Urinary bladder (tissue), 4 donors: ENCODE data around the gene TAF1L. TPM values are rescaled to one million over a fixed set of nuclear protein-coding genes. Genes with fewer than 3 reads are reported as not detected.
"Not testable (repeated sequence)": the region's sequence is repeated elsewhere in the genome, so short reads cannot be mapped to it uniquely, and the experiment has no call there.

Experiments
- DNase-seq: peaks from one replicate; pipeline ENCODE4 v3.0.0-alpha.2; 2015; ENCODE audit errors: extremely low spot score
- H3K27ac ChIP-seq: one replicate; pipeline ENCODE4 v1.5.1; 2013; ENCODE audit warnings: low read depth, mild to moderate bottlenecking, moderate library complexity
- H3K36me3 ChIP-seq: one replicate; pipeline ENCODE4 v1.6.1; 2013; ENCODE audit warnings: mild to moderate bottlenecking, moderate library complexity; ENCODE audit not compliant: insufficient read depth
- H3K4me1 ChIP-seq: one replicate; pipeline ENCODE4 v1.6.1; 2013; ENCODE audit warnings: mild to moderate bottlenecking, moderate library complexity; ENCODE audit not compliant: insufficient read depth
- H3K4me3 ChIP-seq: one replicate; pipeline ENCODE4 v1.5.1; 2013; ENCODE audit warnings: low read depth, low read length
- WGBS: extraction: QIAGEN DNeasy Blood & Tissue Kit; methylation state at CpG from one replicate; pipeline ENCODE4 v1.1.7; 2013; 5-methylcytosine and 5-hydroxymethylcytosine counted together
- polyA plus RNA-seq: library from polyadenylated mRNA; stranded (reverse); fragments of 200-250 nt; gene quantifications from one replicate; pipeline ENCODE4 v1.2.3, GENCODE V29; 2013
- total RNA-seq: library from RNA; depleted of rRNA; stranded (reverse); fragments of >200 nt; gene quantifications from one replicate; pipeline ENCODE4 v1.2.3, GENCODE V29; 2014
- donor health status: healthy with polysubstance abuse.
- donor health status: healthy.

TAF1L gene
- total and polyA plus RNA-seq, 2 donors: 0.01 TPM; not detected in 1

DNA sequence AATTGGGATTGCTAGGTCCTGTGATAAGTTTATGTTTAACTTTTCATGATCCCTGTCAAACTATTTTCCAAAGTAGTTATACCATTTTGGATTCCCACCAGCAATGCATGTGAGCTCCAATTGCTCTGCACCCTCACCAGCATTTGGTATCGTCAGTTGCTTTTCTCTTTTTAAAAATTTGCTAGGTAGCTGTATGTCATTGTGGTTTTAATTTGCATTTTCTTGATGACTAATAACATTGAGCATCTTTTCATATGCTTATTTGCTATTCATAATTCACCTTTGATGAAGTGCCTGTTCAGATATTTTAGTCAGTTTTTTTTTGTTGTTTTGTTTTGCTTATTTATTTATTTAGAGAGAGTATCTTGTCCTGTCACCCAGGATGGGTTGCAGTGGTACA, 12.5 kb downstream of the TAF1L start:
- 70% methylated on average over 1 of the region's 1 CpG for WGBS
- H3K36me3 ChIP-seq: no peaks in the 10 kb centered on the region
- DNase-seq: no peak
- no peak overlapping the region for H3K27ac ChIP-seq
- H3K4me3 ChIP-seq: no peak overlapping the region
- H3K4me1 ChIP-seq: no peaks in the 10 kb centered on the region

DNA sequence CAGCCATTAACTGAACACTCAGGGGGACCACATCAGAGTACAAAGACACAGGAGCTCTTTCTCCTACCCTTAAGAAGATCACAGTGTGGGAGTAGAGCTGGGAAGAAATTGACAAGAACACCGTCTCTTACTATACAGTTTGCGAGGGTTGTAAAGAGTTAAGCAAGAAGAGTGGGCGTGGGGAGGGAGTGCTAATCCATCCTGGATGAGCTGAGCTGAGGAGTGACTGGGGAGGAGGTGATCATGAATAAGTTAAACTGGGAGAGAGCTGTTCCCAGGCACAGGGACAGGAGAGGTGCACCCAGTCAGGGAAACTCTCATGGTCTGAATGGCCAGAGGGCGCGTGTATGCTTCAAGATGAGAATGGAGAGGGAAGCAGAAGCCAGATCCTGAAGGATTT, 17.2 kb downstream of the TAF1L start:
- H3K4me1 ChIP-seq: no peaks in the 10 kb centered on the region
- DNase-seq: no peak
- WGBS: 56% methylated on average over 5 of the region's 5 CpGs

DNA sequence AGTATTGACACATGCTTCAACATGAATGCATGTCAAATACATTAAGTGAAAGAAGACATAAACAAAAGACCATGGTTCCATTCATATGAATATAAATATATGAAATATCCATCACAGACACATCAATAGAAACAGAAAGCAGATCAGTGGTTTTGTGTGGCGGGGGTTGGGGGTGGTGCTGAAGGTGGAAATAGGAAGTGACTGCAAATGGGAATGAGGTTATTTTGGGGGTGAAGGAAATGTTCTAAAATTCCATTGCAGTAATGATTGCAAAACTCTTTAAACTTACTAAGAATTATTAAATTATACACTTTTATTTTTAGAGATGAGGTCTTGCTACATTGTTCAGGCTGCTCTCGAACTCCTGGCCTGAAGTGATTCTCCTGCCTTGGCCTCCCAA, 28.7 kb downstream of the TAF1L start:
- Histone ChIP-seq H3K27ac (no peak overlapping the region), H3K4me1 (no peaks in the 10 kb centered on the region), H3K36me3 (no peaks in the 10 kb centered on the region), H3K4me3 (no peak overlapping the region)
- no peak for DNase-seq
- 75% methylated on average over 2 of the region's 2 CpGs for WGBS

More for the DNA sequence above, 17.2 kb downstream of the TAF1L start:
- Histone ChIP-seq H3K36me3 (no peaks in the 10 kb centered on the region), H3K27ac (no peak overlapping the region), H3K4me3 (no peak overlapping the region)

DNA sequence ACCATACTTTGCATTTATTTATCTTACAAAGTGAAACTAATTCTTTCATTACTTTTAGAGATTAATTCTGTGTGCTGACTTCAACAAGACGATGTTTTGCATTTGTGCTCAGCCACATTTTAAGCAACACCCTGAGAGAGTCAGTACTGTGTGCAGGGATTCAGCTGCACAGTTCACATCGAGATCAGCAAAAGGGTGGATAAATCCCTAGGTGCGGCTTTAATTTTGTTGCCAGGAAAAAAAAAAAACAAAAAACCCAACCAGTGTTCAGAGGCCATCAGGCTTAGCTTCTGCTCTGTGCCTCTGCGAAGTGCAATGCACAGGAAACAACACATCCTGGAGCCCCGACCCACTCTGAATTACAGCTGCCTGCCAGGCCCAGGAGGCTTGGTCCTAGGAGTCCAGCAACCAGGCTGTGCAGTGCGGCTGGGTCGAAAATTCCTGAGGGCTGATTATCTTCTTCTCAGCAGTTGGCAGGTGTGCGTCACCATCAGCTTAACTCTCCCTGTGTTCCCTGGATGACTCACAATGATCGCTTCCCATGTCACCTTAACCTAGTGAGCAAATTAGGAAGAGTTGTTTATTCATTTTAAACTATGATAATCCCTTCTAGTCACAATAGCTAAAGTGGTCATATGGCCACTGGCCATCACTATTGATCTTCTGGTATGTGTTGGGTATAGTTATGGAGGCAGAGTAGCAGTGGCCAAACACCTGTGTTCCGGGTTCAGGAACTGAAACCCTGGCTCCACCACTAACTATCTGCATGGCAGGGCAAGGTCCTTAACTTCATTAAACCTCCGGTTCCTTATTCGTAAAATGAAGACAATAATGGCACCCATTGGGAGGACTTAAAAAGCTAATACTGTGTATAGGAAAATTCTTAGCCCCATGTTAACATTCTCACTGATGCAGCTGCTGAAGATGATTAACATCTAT, 31.3 kb downstream of the TAF1L start:
- no peak overlapping the region for H3K4me3 ChIP-seq
- WGBS: 68% methylated on average over 12 of the region's 12 CpGs
- H3K4me1 ChIP-seq: no peaks in the 10 kb centered on the region
- H3K27ac ChIP-seq: no peak overlapping the region
- H3K36me3 ChIP-seq: no peaks in the 10 kb centered on the region
- DNase-seq: no peak

DNA sequence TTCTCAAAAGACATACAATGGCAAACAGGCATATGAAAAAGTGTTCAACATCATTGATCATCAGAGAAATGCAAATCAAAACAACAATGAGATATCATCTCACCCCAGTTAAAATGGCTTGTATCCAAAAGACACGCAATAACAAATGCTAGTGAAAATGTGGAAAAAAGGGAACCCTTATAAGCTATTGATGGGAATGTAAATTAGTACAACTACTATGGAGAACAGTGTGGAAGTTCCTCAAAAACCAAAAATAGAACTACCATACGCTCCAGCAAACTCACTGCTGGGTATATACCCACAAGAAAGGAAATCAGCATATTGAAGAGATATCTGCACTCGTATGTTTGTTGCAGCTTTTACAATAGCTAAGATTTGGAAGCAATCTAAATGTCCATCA, 36.4 kb downstream of the TAF1L start:
- WGBS: 75% methylated on average over 3 of the region's 3 CpGs

DNA sequence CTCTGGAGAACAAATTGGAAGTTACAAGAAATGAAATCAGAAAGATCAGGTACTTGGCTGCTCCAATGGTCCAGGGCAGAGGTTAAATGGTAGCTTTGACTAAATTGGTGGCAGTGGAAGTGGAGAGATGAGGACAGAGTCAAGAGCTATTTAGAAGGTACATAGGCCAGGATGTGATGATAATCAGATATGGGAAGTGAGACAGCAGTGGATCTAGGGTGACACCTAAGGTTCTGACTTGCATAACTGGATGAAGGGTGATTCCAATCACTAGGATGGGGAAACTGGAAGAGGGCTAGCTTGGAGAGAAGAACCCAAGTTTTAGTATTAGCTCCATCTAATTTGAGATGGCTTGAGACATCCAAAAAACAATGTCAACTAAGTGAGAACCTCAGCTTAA, 38.5 kb downstream of the TAF1L start:
- DNase-seq: no peak
- no peak overlapping the region for H3K27ac ChIP-seq
- no peak overlapping the region for H3K4me3 ChIP-seq
- H3K4me1 ChIP-seq: no peaks in the 10 kb centered on the region
- H3K36me3 ChIP-seq: no peaks in the 10 kb centered on the region

More for the DNA sequence above, 36.4 kb downstream of the TAF1L start:
- H3K27ac ChIP-seq, H3K4me1 ChIP-seq, H3K36me3 ChIP-seq, H3K4me3 ChIP-seq, DNase-seq: not testable (repeated sequence)

DNA sequence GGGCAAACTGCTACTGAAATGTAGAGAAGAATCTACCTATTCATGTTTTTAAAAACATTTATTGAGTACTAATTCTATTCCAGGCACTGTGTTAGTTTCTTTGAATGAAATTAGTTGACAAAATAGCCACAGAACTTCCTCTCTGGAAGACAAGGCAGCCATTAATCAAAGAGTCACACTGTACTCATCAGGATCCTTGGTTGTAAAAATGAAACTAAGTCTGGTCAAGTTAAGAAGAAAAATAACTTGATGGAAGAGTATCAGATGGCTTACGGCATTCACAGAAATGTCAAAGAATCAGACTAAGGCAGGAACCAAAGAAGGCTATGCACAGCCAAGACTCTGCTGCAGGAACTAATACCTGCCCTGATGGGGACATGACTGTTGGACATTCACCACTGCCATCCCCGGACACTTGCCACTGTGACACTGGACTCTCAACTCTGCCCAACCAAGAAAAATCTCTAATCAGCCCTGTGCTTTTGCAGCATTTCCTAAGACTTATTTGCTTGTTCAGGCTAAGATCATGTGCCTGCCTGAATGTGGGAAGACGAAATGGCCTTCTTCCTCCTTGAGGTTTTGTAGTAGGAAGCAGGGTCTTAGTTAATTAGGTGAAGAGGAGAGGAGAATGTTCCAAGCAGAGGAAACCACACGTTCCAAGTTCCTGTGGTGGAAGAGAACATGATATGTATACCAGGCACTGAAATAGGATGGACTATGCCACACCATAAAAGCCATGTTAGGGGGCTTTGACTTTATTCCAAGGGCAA, 39.2 kb downstream of the TAF1L start:
- no peak overlapping the region for H3K4me3 ChIP-seq
- H3K27ac ChIP-seq: no peak overlapping the region
- WGBS: 68% methylated on average over 4 of the region's 4 CpGs
- H3K4me1 ChIP-seq: no peaks in the 10 kb centered on the region
- no peak for DNase-seq
- H3K36me3 ChIP-seq: no peaks in the 10 kb centered on the region

DNA sequence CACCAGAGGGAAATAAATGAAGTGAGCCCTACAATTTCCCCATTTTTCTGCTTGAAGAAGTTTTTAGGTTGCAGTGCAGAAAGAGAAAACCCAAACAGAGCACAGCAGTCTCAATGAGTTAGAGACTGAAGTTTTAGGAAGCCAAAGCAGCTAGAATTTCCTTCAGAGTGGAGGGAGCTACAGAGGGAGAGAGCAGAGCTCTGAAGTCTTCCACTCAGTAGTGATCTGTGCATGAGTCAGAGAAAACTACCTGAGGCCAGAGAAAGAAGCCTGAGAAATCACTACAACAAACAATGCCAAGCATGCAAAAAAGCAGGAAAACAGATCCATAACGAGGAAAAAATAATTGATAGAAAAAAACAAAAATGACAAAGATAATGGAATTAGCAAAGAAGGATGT, 44.6 kb downstream of the TAF1L start:
- Histone ChIP-seq H3K27ac (no peak overlapping the region), H3K4me3 (no peak overlapping the region), H3K4me1 (no peaks in the 10 kb centered on the region), H3K36me3 (no peaks in the 10 kb centered on the region)
- 84% methylated on average over 1 of the region's 1 CpG for WGBS
- no peak for DNase-seq

DNA sequence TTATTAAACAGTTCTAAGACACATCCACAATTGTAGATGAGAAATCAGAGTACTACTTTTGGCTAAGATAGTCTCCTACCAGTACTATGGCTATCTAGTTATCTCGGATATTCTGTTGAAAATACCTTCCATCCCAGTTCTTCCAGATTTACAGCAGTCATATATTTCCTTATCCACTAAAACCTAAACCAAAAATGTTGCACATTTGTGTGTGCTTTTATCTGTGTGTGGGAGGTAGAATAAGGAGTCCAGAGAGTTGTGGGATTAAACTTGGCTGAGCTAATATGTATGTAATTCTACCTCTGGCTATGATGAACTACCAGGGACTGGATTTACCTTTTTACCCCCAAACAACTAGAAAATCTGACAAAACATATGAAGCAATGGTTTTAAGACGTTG, 45.0 kb downstream of the TAF1L start:
- Histone ChIP-seq H3K36me3 (no peaks in the 10 kb centered on the region), H3K4me3 (no peak overlapping the region), H3K27ac (no peak overlapping the region), H3K4me1 (no peaks in the 10 kb centered on the region)
- no peak for DNase-seq
- 38% methylated on average over 2 of the region's 2 CpGs for WGBS

DNA sequence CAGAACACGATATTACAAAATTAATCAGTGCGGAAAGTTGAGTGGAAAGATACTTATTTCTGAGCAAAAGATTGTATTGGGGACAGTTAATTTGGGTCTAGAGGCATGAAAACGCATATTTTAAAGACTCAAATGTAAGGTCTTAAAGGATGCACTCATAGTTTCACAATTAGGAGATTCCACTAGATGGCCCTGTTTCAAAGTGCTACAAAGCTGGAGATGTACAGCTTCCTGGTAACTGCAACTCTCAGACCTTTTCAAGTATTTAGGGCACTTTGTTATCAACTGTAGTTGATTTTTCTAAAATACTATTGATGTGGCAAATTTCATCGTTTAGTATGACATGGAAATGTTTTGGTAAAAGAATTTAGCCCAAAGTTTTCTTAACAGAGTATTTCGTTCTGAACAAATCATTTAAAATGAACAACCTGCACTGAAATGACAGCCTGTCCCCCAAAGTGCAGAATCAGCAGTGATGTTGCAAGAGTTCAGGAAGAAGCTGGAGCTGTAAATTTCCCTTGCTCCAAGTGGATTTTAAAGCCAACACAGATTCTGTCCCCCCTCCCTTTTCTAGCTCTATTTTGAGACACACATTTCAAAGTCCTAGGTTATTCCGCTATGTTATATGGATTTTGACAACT, 46.3 kb downstream of the TAF1L start:
- H3K36me3 ChIP-seq: no peaks in the 10 kb centered on the region
- no peak overlapping the region for H3K4me3 ChIP-seq
- no peak for DNase-seq
- no peak overlapping the region for H3K27ac ChIP-seq
- WGBS: 44% methylated on average over 6 of the region's 6 CpGs
- H3K4me1 ChIP-seq: no peaks in the 10 kb centered on the region

DNA sequence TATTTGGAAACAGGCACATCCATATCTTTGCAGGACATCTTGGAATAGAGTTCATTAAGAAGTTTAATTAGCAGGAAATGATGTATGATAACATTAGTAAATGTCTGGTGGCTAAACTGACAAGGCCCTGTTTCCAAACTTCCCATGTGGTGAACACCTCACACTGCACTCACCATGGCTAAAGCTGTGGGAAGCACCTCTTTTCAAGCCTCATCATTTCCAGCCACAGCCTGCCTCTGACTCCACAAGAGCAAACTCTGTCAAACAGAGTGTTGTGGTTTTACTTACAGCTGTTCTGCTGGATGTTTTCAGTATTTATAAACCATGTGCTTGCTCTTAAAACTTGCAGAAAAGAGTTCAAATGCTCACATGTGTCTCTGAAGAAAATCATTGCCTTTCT, 47.6 kb downstream of the TAF1L start:
- H3K4me3 ChIP-seq: no peak overlapping the region
- no peaks in the 10 kb centered on the region for H3K4me1 ChIP-seq
- no peaks in the 10 kb centered on the region for H3K36me3 ChIP-seq
- H3K27ac ChIP-seq: no peak overlapping the region
- no peak for DNase-seq

DNA sequence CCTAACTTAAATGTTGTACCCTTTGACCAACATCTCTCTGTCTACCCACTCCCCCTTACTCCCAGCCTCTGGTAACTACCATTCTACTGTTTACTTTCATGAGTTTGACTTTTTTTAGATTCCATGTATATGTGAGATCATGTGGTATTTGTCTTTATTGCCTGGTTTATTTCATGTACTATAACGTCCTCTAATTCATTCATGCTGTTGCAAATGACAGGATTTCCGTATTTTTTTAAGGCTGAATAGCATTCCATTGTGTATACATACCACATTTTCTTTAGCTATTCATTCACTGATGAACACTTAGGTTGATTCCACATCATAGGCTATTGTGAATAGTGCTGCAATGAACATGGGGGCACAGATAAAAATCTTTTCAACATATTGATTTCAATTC, 50.7 kb downstream of the TAF1L start:
- Histone ChIP-seq H3K4me3 (no peak overlapping the region), H3K27ac (no peak overlapping the region), H3K36me3 (no peaks in the 10 kb centered on the region), H3K4me1 (no peaks in the 10 kb centered on the region)
- WGBS: 30% methylated on average over 2 of the region's 2 CpGs
- DNase-seq: no peak

DNA sequence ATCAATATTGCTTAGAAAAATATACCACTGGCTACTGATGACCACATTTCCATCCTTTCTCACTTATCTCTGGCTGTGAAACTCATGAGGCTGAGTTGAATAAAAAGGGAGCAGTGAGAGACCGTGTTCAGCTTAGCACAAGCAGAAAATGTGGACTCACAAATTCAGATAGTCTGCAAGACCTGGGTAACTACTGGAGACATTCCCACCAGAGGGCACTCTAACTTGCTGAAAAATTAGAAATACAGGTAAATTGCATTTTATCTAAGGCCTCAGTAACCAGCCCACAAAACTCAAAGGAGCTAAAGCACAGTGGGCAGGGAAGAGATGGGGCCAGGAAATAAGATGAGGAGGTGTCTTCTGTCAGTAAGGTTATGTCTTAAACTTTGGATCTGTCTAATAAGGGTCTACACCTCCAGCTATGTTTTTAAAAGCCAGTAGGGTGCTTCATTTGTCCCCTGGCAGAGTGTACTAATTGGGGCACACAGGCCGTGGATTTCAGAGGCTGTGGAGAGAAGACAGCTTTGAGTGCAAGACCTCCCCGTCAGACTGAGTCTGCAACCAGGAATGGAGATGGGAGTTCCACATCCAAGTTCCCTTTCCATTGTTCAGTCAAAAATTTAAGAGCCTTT, 53.8 kb downstream of the TAF1L start:
- peak; percentile 25 for DNase-seq
- Histone ChIP-seq H3K4me1 (no peaks in the 10 kb centered on the region), H3K36me3 (no peaks in the 10 kb centered on the region), H3K27ac (no peak overlapping the region), H3K4me3 (no peak overlapping the region)
- 36% methylated on average over 3 of the region's 3 CpGs for WGBS
